SK-N-SH treated with all-trans-retinoic acid at 6 μM for 48 hours (cell line): ENCODE data around the gene TMEM151A.

Experiments
- ATAC-seq: fragments of 200-7000 bp; cut with Tn5 transposase; 3 replicates; pipeline ENCODE4 v1.9.1; 2020; ENCODE audit warnings: mild to moderate bottlenecking, moderate library complexity
- ARNTL ChIP-seq: fragments of 450-650 bp; formaldehyde crosslinking; IDR thresholded peaks from 2 replicates; pipeline ENCODE4 v1.5.0; 2020; ENCODE audit warnings: low read depth, mild to moderate bottlenecking, moderate library complexity, borderline replicate concordance
- CREB5 ChIP-seq: fragments of 250-450 bp; sonication (Bioruptor Pico); IDR thresholded peaks from 2 replicates; pipeline ENCODE4 v1.5.1; 2020; ENCODE audit warnings: low read depth, mild to moderate bottlenecking, moderate library complexity
- CSDC2 ChIP-seq: fragments of 250-450 bp; sonication (Bioruptor Pico); IDR thresholded peaks from 2 replicates; pipeline ENCODE4 v1.5.0; 2020; ENCODE audit warnings: mild to moderate bottlenecking, moderate library complexity
- CSRNP3 ChIP-seq: fragments of 250-450 bp; sonication (Bioruptor Pico); IDR thresholded peaks from 2 replicates; pipeline ENCODE4 v1.5.1; 2021; ENCODE audit warnings: mild to moderate bottlenecking, moderate library complexity
- ESRRG ChIP-seq: fragments of 250-450 bp; sonication (Bioruptor Pico); IDR thresholded peaks from 2 replicates; pipeline ENCODE4 v1.6.1; 2021; ENCODE audit warnings: mild to moderate bottlenecking
- GLIS3 ChIP-seq: fragments of 250-450 bp; sonication (Bioruptor Pico); IDR thresholded peaks from 2 replicates; pipeline ENCODE4 v1.5.0; 2020; ENCODE audit warnings: mild to moderate bottlenecking, moderate library complexity
- ISL1 ChIP-seq: fragments of 250-450 bp; sonication (Bioruptor Pico); IDR thresholded peaks from 2 replicates; pipeline ENCODE4 v2.1.2; 2022; ENCODE audit warnings: mild to moderate bottlenecking, moderate library complexity
- OSR1 ChIP-seq: fragments of 250-450 bp; sonication (Bioruptor Pico); IDR thresholded peaks from 2 replicates; pipeline ENCODE4 v1.8.0; 2022; ENCODE audit warnings: moderate library complexity, mild to moderate bottlenecking, inconsistent platforms
- PPARA ChIP-seq: fragments of 250-450 bp; sonication (Bioruptor Pico); IDR thresholded peaks from 2 replicates; pipeline ENCODE4 v1.5.0; 2020; ENCODE audit warnings: mild to moderate bottlenecking, borderline replicate concordance
- RARB ChIP-seq: fragments of 250-450 bp; sonication (Bioruptor Pico); IDR thresholded peaks from 2 replicates; pipeline ENCODE4 v1.8.0; 2021; ENCODE audit warnings: mild to moderate bottlenecking, moderate library complexity
- SNAI2 ChIP-seq: fragments of 250-450 bp; sonication (Bioruptor Pico); IDR thresholded peaks from 2 replicates; pipeline ENCODE4 v1.5.0; 2020; ENCODE audit warnings: mild to moderate bottlenecking, moderate library complexity
- TCF4 ChIP-seq: fragments of 250-450 bp; sonication (Bioruptor Pico); IDR thresholded peaks from 2 replicates; pipeline ENCODE4 v1.8.0; 2021; ENCODE audit warnings: mild to moderate bottlenecking, moderate library complexity, borderline replicate concordance
- TOX ChIP-seq: fragments of 250-450 bp; sonication (Bioruptor Pico); IDR thresholded peaks from 2 replicates; pipeline ENCODE4 v1.8.0; 2021; ENCODE audit warnings: mild to moderate bottlenecking, moderate library complexity, borderline replicate concordance
- TSHZ2 ChIP-seq: fragments of 250-450 bp; sonication (Bioruptor Pico); IDR thresholded peaks from 2 replicates; pipeline ENCODE4 v1.5.0; 2020; ENCODE audit warnings: mild to moderate bottlenecking, moderate library complexity
- ZC3H10 ChIP-seq: fragments of 250-450 bp; sonication (Bioruptor Pico); IDR thresholded peaks from 2 replicates; pipeline ENCODE4 v1.5.1; 2021; ENCODE audit warnings: mild to moderate bottlenecking, moderate library complexity
- ZFP3 ChIP-seq: fragments of 250-450 bp; sonication (Bioruptor Pico); IDR thresholded peaks from 2 replicates; pipeline ENCODE4 v1.5.0; 2020; ENCODE audit warnings: mild to moderate bottlenecking, moderate library complexity
- ZFP30 ChIP-seq: fragments of 450-650 bp; formaldehyde crosslinking; IDR thresholded peaks from 2 replicates; pipeline ENCODE4 v1.5.0; 2022; ENCODE audit warnings: mild to moderate bottlenecking, moderate library complexity
- ZNF70 ChIP-seq: fragments of 450-650 bp; formaldehyde crosslinking; IDR thresholded peaks from 2 replicates; pipeline ENCODE4 v1.5.0; 2020; ENCODE audit warnings: mild to moderate bottlenecking, moderate library complexity
- TF ChIP-seq, protein P1 (sequence below): fragments of 250-450 bp; sonication (Bioruptor Pico); IDR thresholded peaks from 2 replicates; pipeline ENCODE4 v1.8.0; 2020; ENCODE audit warnings: mild to moderate bottlenecking, moderate library complexity, borderline replicate concordance
- TF ChIP-seq, protein P2 (sequence below): fragments of 250-450 bp; sonication (Bioruptor Pico); IDR thresholded peaks from 2 replicates; pipeline ENCODE4 v1.8.0; 2021; ENCODE audit warnings: low read depth, mild to moderate bottlenecking, moderate library complexity, borderline replicate concordance

The TMEM151A gene

GRCh38 chr11:66299186-66299585 is 7.5 kb downstream of the TMEM151A start:
- ATAC-seq = no peak
- TF ChIP-seq ISL1 (no peak), SNAI2 (no peak), OSR1 (CRISPR knock-in tag) (no peak), CSRNP3 (CRISPR knock-in tag) (no peak), CREB5 (CRISPR knock-in tag) (no peak), GLIS3 (CRISPR knock-in tag) (no peak), CSDC2 (CRISPR knock-in tag) (no peak), TOX (no peak), ZNF70 (no peak), TCF4 (CRISPR knock-in tag) (no peak)
- TF ChIP-seq, protein P1, sequence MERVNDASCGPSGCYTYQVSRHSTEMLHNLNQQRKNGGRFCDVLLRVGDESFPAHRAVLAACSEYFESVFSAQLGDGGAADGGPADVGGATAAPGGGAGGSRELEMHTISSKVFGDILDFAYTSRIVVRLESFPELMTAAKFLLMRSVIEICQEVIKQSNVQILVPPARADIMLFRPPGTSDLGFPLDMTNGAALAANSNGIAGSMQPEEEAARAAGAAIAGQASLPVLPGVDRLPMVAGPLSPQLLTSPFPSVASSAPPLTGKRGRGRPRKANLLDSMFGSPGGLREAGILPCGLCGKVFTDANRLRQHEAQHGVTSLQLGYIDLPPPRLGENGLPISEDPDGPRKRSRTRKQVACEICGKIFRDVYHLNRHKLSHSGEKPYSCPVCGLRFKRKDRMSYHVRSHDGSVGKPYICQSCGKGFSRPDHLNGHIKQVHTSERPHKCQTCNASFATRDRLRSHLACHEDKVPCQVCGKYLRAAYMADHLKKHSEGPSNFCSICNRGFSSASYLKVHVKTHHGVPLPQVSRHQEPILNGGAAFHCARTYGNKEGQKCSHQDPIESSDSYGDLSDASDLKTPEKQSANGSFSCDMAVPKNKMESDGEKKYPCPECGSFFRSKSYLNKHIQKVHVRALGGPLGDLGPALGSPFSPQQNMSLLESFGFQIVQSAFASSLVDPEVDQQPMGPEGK = no peak
- TF ChIP-seq, protein P2, sequence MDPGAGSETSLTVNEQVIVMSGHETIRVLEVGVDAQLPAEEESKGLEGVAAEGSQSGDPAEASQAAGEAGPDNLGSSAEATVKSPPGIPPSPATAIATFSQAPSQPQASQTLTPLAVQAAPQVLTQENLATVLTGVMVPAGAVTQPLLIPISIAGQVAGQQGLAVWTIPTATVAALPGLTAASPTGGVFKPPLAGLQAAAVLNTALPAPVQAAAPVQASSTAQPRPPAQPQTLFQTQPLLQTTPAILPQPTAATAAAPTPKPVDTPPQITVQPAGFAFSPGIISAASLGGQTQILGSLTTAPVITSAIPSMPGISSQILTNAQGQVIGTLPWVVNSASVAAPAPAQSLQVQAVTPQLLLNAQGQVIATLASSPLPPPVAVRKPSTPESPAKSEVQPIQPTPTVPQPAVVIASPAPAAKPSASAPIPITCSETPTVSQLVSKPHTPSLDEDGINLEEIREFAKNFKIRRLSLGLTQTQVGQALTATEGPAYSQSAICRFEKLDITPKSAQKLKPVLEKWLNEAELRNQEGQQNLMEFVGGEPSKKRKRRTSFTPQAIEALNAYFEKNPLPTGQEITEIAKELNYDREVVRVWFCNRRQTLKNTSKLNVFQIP (CRISPR knock-in tag) = no peak

GRCh38 chr11:66302656-66303055 is 11.0 kb downstream of the TMEM151A start:
- ATAC-seq = no peak
- TF ChIP-seq RARB (CRISPR knock-in tag) (no peak), ESRRG (CRISPR knock-in tag) (no peak), ZFP3 (no peak), ARNTL (CRISPR knock-in tag) (no peak), TOX (no peak), GLIS3 (CRISPR knock-in tag) (no peak), CSRNP3 (CRISPR knock-in tag) (no peak)

DNA sequence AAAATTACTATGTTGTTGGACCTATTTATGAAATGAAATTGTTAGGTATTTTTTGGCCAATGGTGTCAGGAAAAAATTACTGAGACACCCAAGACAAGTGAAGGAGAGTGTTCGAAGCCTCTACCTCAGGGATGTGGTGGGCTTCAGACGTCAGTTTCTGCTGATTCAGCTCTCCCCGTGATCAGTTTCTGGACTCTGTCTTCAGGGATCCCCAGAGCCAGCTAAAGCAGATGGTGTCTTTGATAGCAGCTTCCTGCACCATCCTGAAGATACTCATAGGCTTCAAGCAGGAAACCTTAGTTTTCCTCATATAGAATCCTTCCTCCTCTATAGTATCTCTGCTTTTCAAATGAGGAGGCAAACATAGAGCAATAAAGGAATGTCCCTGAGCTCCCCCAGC is 17.8 kb downstream of the TMEM151A start:
- TF ChIP-seq TOX (no peak), PPARA (CRISPR knock-in tag) (no peak), TSHZ2 (CRISPR knock-in tag) (no peak), CREB5 (CRISPR knock-in tag) (no peak), ISL1 (no peak), ZFP30 (CRISPR knock-in tag) (no peak), OSR1 (CRISPR knock-in tag) (no peak), RARB (CRISPR knock-in tag) (no peak), ZNF70 (no peak), CSRNP3 (CRISPR knock-in tag) (no peak), ZC3H10 (CRISPR knock-in tag) (no peak)
- TF ChIP-seq, protein P1 = no peak
- TF ChIP-seq, protein P2 (CRISPR knock-in tag) = no peak
- TF ChIP-seq, all 23 proteins: peak for 0
- ATAC-seq = no peak
